NOMO-1 (cell line): ENCODE data around the gene ADIRF.
"Not testable (repeated sequence)": the region's sequence is repeated elsewhere in the genome, so short reads cannot be mapped to it uniquely, and the experiment has no call there.

ENCODE experiments used
- DNase-seq, 2 experiments: peaks; one replicate each; lab custom pipeline; 2025; ENCODE audit not compliant: unreplicated experiment in 2 of 2; lab: John Stamatoyannopoulos, UW

ADIRF gene

DNA sequence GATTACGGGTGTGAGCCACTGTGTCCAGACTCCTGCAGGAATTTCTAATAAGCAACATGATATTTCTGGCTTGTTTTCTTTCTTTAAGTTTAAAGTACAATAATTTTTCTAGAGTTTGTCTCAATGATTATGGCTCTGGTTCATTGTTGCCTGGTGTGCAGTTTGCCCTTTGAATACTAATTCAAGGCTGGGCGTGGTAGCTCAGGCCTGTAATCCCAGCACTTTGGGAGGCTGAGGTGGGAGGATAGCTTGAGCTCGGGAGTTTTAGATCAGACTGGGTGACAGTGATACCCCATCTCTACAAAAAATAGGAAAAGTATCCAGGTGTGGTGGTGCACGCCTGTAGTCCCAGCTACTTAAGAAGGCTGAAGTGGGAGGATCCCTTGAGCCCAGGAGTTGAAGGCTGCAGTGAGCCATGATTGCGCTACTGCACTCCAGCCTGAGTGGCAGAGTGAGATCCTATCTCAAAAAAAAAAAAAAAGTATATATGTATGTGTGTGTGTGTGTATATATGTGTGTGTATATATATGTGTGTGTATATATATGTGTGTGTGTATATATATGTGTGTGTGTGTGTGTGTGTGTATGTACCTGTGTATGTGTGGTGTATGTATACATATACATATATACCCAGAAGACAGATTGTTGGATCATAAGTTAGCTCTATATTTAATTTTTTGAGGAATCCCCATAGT is 8.2 kb downstream of the ADIRF start:
- no peak for DNase-seq

DNA sequence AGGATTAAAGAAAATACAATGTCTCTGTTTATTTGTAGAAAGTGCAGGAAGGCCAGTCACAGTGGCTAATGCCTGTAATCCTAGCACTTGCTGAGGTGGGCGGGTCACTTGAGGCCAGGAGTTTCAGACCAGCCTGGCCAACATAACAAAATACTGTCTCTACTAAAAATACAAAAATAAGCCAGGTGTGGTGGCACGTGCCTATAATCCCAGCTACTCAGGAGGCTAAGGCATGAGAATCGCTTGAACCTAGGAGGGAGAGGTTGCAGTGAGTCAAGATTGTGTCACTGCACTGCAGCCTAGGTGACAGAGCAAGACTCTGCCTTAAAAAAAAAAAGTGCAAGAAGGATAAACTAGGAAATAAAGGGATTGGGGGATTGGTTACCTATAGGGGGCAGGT is 10.2 kb downstream of the ADIRF start:
- DNase-seq = not testable (repeated sequence)

DNA sequence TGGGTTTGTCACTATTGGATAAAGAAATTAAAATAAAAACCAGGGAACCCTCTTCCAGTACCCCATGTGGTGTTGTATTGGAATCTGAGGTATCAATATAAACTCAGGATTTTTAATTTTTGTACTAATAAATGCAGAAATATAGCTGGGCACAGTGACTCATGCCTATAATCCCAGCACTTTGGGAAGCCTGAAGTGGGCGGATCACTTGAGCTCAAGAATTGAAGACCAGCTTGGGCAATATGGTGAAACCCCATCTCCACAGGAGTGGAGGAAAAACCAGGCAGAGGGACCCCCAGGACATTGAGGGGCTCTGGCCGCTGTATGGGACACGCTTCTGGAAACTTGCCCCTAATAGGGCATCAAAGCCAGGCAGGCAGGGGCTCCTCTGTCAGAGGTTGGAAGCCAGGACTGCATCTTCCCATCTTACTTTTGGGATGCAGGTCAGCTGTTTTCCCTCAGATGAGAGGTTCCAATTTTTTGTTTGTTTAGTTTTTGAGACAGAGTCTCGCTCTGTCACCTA is 11.1 kb downstream of the ADIRF start:
- DNase-seq = no peak

DNA sequence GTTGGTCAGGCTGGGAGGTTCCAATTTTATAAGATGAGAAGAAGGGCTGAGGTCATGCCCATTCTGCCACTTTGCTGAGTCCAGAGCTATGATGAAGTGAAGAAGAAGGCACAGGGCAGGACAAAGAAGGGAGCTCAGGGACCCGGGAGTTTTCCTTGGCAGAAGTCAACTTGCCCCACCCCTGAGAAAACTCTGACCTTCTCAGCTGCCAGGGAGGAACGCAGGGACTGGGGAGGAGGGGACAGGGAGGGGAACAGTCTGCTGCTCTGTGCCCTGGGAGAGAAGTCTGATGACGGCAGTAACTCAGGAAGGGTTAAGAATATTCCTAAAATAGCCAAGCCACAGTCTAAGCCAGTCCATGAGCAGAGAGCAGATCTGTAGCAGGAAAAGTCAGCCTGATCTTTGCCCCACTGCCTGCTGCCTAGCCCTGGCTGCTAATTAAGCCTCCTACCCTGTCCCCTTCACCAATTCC is 11.7 kb downstream of the ADIRF start:
- no peak for DNase-seq

DNA sequence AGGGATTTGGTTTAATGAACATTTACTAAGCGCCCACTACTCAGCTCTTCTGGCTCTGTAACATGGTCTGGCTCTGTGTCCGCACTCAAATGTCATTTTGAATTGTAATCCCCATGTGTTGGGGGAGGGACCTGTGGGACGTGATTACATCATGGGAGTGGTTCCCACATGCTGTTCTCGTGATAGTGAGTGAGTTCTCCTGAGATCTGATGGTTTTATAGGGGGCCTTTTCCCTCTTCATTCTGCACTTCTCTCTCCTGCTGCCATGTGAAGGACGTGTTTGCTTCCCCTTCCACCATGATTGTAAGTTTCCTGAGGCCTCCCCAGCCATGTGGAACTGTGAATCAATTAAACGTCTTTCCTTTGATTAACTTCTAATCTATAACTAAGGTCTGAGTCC is 12.7 kb downstream of the ADIRF start:
- not testable (repeated sequence) for DNase-seq

DNA sequence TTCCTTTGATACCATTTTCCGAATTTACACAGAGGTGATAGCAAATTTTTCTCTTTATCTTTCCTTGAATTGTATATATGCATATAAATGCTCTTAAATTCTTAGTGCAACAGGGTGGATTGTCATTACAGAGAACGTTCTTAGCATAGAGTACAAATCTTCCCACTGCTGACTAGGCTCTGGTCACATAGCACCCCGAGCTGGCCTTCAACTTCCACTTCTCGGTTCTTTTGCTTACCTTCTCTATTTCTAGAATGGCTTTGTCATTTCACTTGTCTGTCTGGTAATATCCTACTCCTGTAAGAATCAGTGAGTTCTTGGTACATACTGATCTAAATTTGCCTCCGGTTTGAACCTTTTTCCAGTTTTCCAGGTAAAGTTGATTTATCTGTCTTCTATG is 13.4 kb downstream of the ADIRF start:
- peak in 1 of 2 experiments; percentile 3 for DNase-seq

DNA sequence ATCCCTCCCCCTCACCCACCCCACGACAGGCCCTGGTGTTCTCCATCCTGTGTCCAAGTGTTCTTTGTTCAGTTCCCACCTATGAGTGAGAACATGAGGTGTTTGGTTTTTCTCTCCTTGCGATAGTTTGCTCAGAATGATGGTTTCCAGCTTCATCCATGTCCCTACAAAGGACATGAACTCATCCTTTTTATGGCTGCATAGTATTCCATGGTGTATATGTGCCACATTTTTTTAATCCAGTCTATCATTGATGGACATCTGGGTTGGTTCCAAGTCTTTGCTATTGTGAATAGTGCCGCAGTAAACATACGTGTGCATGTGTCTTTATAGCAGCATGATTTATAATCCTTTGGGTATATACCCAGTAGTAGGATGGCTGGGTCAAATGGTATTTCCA is 16.2 kb downstream of the ADIRF start:
- not testable (repeated sequence) for DNase-seq

DNA sequence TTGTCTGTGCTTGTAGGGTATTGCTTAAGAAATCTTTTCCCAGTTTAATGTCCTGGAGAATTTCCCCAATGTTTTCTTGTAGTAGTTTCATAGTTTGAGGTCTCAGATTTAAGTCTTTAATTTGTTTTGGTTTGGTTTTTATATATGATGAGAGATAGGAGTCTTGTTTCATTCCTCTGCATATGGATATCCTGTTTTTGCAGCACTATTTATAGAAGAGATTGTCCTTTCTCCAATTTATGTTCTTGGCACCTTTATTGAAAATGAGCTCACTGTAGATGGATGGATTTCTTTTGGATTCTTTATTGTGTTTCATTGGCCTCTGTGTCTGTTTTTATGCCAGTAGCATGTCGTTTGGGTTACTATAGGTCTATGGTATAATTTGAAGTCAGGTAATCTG is 20.2 kb downstream of the ADIRF start:
- DNase-seq = no peak

DNA sequence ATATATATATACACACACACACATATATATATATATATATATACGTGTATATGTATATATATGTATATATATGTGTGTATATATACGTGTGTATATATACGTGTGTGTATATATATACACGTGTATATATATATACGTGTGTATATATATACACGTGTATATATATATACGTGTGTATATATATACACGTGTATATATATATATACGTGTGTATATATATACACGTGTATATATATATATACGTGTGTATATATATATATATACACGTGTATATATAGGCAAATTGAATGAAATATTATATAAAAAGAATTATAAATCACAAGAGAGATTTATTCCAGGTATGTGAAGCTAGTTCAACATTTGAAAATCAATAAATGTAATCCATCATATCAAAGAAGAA is 23.1 kb downstream of the ADIRF start:
- DNase-seq = not testable (repeated sequence)

DNA sequence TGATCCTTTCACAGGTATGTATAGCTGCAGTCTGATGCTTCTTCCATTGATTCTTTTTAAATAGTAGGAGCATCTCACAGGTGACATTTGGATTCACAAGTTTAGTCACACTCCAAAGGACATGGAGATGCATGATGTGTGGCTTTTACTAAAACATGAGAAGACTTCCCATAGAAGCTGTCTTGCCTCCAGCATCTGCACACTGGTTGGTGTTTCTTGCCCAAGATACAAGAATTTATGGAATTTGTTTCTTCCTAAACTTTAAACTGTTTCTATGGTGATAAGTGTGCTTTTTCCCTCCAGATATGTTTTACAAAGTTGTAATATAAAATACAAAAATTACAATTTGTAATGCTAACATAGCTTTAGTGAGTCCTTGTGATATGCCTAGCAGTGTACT is 24.2 kb downstream of the ADIRF start:
- DNase-seq = no peak

DNA sequence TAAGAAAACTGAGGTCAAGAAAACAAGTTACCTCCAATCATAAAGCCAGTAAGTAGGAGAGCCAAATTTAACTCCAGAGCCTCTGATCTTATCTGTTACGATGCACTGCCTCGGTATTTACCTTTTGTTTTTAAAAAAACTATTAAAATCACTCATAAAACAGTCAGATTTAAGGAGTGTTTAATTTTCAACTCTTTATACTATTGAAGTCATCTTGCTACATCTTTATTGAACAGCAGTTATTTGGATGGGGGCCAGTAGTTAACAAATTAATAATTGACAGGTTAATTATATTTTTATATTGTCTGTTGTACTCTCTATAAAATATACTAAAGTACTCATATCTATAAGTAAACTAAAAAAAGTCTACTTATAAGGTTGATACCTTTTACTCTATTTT is 24.6 kb downstream of the ADIRF start:
- no peak for DNase-seq

DNA sequence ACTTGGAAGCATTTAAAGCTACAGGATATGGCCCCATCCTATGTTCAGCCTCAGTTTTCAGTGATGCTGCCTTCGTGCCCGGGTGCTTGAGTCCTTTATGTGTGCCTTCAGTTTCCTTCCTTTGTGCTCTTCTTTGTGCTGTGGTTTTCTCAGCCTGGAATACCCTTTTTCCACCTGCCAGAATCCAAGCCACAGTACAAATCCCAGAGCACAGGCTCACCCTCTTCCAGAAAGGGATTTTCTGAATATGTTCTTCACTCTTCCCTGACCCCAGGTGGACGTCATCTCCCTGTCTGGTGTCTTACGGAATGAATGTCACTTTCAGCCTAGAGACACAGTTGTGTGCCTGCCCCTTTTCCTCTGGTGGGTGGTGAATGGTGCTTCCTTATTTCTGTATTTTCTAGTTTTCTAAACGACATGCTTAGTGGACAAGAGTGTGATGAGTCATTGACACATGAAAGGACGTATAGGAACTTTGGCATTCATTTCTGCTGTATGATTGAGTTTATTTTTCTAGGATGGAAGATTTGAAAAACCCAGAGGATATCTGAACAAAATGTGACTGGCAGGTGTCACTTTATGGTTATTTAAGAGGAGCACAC is 31.6 kb downstream of the ADIRF start:
- DNase-seq = peak; percentile 59 to 62

DNA sequence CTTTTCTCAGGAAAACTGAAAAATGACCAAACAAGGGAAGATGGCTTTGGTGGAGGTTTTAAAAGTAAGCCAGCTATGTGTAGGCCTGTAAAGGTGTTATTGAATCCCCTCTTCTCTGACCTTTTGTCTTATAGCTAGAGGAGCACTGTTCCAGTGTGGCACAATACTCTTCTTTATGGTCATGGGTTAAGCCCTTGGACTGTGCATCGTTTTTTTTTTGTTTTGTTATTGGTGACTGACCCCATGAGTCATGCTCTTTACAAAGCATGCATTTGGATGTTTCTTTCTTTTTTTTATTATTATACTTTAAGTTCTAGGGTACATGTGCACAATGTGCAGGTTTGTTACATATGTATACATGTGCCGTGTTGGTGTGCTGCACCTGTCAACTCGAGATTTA is 32.2 kb downstream of the ADIRF start:
- no peak for DNase-seq

DNA sequence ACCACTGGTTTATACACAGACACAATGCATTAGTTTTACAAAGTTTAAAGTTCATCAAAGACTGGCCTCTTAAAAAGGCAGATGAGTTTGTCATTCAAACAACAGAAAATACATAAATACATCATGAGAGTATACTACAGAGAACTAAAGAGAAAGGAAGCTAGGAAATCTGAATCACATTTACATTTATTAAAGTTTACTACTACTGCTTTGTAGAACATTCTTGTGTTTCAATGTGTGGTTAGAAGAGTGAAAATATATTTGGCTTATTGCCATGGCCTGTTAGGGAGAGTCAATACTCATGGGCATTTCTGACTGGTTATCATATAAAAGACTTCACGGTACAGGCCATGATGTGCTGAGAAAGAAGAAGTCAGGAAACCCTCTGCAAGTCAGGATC is 38.8 kb downstream of the ADIRF start:
- not testable (repeated sequence) for DNase-seq

DNA sequence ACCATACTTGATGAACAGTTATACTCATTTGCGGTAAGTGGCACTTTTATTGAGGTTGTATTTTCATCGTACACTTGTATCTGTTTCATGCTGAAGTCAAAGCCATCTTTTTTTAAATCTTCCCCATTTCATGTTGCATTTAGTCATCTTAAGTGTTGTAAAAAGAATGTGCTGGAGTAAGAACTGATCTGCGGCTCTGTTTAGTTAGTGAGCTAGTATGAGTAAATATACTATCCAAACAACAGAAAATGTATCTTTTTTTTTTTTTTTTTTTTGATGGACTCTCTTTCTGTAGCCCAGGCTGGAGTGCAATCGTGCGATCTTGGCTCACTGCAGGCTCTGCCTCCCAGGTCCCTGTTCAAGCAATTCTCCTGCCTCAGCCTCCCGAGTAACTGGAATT is 39.4 kb downstream of the ADIRF start:
- DNase-seq = not testable (repeated sequence)

DNA sequence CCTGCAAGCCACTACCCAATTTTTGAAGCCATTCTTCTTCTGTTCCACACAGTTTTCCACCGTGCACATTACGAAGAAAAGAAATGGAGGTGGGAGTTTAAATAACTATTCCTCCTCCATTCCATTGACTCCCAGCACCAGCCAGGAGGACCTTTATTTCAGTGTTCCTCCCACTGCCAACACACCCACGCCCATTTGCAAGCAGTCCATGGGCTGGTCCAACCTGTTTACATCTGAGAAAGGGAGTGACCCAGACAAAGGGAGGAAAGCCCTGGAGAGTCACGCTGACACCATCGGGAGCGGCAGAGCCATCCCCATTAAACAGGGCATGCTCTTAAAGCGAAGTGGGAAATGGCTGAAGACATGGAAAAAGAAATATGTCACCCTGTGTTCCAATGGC is 40.0 kb downstream of the ADIRF start:
- not testable (repeated sequence) for DNase-seq

DNA sequence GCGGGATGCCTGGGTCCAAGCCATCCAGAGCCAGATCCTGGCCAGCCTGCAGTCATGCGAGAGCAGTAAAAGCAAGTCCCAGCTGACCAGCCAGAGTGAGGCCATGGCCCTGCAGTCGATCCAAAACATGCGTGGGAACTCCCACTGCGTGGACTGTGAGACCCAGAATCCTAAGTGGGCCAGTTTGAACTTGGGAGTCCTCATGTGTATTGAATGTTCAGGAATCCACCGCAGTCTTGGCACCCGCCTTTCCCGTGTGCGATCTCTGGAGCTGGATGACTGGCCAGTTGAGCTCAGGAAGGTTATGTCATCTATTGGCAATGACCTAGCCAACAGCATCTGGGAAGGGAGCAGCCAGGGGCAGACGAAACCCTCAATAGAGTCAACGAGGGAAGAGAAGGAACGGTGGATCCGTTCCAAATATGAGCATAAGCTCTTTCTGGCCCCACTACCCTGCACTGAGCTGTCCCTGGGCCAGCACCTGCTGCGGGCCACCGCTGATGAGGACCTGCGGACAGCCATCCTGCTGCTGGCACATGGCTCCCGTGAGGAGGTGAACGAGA is 40.9 kb downstream of the ADIRF start:
- not testable (repeated sequence) for DNase-seq

DNA sequence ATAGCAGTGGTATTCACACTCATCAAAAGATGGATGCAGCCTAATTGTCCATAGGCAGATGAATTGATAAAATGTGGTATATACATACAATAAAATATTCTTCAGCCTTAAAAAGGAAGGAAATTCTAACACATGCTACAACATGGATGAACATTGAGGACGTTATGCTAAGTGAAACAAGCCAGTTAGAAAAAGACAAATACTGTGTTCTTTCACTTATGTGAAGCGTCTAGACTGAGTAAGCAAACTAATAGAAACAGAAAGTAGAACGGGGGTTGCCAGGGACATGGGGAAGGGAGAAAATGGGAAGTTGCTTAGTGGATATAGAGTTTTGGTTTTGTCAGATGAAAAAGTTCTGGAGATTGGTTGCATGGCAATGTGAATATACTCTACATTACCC is 45.2 kb downstream of the ADIRF start:
- peak in 1 of 2 experiments; percentile 21 for DNase-seq

DNA sequence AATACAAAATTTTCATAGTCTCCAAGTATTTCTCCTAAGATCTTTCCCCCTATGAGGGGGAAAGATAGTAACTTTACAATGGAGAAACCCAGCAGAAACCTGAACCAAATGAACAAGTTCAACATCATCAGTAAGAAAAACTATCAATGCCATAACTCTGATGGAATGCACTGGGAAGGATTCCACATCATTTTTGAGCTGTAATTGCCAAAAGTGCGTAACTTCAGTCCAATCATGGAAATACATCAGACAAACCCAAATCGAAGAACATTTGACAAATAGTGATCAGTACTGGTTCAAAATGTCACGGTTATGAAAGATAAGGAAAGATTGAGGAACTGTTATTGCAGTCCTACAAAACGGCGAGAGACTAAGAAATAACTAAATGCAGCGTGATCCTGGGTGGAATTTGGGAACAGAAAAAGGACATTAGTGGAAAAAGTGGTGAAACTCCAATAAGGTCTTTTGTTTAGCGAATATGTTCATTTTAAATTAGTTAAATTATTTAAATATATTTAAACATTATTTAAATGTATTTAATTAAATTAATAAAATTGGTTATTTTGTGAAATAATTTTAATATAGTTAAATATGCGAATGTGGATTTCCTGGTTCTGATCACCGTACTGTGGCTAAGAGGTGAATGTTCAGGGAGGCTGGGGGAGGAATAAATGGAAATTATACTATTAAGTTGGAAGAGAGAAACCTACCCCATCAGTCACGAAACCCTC is 46.9 kb downstream of the ADIRF start:
- not testable (repeated sequence) for DNase-seq

DNA sequence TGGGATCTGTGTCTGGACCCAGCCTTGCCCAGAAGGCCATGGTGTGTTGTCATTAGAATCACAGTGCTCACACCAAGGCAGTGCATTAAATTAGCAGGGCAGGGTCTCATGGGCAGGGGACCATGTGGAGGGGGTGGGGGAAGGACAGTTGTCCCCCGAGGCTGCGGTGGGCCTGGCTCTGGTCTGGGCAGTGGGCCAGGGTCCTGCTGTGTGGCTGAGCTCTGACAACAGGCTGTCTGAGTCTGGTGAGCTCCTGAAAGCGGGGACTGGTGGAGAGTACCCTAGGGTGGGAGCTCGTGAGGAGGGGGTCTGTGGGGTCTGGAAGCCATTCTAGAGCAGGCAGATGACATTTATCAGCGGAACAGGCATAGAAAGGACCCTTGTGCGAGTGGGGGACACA is 49.8 kb downstream of the ADIRF start:
- not testable (repeated sequence) for DNase-seq

DNA sequence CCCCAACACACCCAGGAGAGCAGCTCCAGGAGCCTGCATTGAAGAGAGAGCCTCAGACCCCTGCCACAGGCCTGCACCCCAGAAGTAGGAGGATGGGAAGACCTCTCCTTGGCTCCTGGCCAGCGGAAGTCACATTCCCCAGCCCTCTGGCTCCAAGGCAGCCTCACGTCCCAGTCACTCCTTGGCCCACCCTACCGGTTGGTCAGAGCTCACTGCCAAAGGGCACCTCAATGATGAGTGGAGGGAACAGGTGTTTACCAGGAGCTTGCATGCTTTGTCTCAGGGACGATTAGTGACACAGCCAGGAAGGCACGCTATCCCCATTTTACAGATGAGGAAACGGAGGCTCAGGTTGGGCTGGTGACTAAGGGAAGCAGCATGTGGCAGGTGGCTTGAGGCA is 50.8 kb downstream of the ADIRF start:
- DNase-seq = not testable (repeated sequence)
